NCI-H2171 treated with DMSO at 0.1 percent for 48 hours (cell line): ENCODE results near the gene TNFRSF8.

Source experiments
- DNase-seq: peaks from one replicate; lab custom pipeline; 2025; lab: John Stamatoyannopoulos, UW

The TNFRSF8 gene

DNA sequence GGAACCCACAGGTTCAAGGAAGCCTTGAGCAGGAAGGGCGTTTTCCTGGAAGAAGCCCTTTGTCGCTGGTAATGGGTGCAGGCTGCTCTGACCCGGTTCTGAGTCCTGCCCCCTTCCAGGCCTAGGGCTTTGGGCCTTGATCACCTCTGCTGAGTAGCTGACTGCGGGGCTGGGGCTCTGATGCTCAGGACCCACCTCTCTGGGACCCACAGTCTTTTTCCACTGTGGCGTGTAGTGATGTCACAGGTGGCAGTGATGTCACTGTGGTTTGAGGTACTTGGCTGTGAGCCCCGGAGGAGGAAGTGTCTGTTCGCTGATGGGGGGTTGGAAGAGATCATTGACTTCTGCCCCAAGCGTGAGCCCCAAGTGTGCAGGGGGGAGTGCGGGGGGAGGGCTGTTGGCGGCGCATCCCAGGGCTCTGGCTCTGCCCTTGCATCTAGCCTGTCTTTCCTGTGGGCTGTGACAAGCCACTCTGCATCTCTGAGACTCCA is 110.6 kb downstream of the TNFRSF8 start:
- no peak for DNase-seq

DNA sequence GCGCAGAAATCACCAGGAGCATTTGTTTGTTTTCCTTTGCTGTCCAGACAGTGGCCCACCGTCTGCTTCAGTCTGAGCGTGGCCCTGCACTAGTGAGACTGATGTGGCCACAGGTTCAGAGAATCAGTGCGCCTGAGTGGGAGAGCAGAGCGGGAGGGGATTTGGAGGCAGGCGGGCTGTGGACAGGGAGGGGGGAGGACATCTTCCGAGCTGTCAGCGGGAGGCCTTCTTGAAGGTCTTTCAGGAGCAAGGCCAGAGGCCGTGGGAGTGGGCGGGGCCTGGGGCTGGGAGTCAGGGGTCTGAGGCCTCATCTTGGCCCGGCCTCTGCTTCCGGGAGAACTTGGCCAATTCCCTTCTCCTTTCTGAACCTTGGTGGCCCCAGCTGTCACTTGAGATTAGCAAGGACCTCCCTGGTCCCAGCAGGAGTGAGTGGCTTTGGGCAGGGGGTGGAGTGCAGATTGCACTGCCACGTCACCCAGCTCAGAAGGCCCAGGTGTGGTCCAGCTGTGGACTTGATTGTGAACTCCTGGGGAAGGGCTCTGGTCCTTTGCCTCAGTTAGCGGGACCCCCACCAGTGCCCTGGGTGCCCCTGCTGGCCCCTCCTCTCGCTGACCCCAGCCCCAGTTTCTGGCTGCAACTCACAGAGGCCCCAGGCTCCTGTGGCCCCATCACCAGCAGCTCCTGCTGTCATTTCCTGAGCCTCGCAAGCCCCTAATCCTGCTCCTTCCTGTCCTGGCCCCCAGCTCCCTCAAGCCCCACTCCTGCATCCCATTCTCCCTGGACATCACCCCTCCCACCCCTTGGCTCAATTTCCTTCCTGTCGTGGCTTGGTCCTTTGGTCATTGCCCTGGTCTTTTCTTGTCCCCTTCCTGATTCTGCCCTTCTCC is 112.1 kb downstream of the TNFRSF8 start:
- DNase-seq: no peak

DNA sequence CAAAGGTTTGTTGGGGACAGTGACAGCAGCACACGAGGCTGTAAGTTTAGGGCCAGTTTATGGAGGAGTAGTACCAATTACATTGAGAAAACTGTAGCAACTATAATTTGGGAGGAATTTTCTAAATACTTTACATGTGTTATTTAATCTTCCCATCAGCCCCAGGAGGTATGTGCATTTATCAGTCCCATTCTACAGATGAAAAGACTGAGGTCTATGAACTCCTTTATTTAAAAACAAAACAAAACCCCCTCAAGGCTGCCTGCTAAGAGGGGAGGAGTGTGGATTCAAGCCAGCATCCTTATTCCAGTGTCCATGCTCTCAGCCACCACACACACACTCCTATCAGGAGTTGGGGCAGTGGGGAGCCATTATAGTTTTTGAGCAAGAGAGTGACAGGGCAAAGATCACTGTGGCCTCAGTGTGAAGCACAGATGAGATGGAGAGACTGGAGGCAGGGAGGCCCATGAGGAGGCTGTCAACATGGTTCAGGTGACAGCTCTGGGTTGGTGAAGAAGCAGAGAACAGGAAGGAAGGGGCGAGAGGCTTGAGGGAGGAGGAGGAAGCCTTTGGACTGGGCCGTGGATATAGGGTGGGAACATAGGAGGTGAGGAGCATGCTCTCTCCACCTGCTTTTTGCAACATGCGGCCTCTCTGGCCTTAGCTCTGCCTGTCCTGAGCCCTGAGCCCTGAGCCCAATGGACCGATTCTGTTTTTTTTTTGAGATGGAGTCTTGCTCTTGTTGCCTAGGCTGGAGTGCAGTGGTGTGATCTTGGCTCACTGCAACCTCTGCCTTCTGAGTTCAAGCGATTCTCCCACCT is 113.4 kb downstream of the TNFRSF8 start:
- no peak for DNase-seq

DNA sequence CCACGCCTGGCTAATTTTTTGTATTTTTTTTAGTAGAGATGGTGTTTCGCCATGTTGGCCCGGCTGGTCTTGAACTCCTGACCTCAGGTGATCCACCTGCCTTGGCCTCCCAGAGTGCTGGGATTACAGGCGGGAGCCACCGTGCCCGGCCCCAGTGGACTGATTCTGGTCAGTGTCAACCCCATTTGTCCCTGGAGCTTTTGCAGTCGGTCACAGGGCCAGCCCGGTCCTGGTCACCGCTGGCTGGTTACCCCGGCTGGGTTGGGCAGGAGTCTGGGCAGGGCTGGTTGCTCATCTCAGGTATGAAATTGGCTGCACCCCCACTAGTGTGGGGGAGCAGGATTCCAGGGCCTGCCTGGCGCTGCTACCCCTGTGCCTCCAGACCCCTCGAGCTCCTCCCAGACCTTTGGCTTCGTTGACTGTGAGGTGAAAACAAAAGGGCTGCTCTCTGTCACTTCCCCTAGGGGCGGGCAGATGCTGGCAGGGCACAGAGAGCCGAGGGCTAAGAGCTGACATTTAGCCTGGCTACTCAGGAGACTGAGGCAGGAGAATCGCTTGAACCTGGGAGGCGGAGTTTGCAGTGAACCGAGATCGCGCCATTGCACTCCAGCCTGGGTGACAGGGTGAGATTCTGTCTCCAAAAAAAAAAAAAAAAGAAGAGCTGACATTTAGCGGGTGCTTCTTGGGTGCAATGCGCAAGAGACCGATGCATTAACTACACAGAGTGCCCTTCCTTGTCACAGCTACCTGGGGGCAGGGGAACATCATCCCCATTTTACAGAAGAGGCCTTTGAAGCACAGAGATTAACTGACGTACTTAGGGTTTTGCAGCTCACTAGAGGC is 114.3 kb downstream of the TNFRSF8 start:
- no peak for DNase-seq

DNA sequence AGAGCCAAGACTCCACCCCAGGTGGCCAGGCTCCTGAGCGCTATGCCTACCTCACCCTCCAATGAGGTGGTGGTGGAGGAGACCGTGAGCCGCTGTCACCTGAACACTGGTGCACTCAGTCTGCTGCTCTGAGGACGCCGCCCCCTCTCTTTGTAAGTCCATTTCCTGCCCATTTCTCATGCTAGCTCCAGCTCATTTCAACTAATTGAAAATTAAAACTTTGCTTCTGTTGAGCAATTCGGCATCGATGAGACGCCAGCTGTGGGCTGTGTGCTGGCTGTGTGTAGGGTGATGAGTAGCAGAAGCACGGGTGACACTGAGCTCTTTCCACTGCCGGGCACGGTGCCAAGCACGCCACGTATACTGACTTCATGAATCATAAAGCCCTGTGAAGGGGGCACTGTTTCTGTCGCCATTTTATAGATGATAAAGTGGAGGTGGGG is 114.9 kb downstream of the TNFRSF8 start:
- DNase-seq: peak; percentile 33

DNA sequence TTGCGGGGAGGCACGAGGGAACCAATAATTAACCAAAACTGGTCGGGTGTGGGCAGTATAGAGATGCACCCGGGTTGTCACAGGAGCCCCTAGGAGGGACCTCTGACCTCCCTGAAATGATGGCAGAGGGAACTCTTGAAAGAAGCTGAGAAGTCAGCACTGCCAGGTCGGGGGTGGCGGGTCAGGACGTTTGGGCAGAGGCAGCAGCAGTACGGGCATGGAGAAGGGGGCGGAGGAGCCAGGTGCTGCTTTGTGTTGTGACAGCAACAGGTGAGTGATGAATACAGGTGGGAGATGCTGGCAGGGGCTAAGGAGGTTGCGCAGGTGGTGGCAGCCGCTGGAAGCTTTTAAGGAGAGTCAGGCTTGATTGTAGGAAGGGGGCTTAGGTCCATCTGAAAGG is 115.4 kb downstream of the TNFRSF8 start:
- peak; percentile 6 for DNase-seq

DNA sequence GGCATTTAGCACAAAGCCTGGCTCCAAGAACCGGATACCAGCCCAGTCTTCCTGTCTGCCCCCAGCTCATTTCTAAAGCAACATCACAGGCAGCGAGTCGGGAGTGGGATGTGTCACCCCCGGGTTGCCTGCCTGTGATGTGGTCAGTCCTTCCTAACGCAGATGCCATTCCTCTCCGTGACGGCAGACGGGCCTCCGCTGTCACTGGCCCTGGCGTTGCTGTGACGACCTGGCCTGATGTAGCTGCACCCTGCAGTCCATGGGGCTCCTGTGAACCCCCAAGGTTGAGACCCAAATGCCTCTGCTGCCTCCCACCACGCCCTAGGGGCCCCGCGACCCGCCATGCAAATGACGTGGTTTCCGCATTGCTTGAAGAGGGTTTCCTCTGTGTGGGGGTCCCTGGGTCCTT is 116.0 kb downstream of the TNFRSF8 start:
- no peak for DNase-seq

DNA sequence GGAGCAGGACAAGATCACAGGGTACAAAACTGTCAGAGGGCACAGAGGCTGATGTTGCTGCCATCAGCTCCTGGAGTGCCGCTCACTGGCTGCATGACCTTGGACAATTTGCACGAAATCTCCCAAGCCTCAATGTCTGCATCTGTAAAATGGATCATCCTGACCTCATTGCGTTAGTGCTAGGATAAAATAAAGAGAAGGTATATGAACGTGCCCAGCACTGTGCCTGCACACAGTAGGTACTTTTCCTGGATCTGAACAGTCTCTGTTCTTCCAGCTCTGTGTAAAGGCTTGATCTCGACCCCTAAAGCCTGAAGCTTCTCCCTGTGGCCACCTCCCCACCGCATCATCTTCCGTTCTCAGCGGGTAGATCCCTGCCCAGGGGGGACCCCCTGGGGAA is 116.6 kb downstream of the TNFRSF8 start:
- DNase-seq: no peak

DNA sequence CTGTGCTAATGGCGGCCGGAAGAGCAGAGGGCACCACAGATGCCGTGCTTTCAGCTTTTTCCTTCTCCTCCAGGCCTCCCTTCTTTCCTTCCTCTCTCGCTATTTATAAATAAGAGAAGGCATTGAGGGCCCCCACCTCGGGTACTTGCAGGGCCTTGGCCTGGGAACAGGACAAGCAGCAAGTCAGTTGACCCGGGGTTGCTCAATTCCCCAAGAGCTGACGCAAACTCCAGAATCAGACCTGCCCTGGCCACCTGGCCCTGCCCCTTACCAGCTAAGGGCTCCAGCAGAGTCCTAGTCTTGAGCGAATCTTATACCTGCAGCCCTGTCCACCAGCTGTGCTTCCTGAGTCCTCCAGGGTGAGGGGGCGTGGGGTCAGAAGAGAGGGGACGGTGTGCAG is 117.2 kb downstream of the TNFRSF8 start:
- DNase-seq: no peak

DNA sequence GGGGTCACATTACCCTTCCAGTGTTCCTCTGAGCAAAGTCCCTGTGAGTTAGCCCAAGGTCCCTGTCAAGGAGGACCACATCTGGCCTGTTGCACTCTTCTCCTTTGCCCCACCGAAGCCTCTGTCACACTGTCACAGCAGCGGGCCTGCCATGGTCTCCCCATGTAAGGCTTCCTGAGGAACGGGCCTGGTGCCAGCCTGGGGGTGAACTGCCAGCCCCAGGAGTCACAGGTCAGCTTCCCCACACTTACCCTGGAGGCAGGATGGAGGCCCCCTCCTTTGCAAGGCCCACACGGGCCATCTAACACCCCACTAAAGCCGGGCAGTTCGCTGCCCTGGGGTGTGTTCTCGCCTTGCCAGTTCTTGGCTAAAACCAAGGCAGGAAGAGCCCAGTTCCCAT is 117.8 kb downstream of the TNFRSF8 start:
- DNase-seq: no peak

DNA sequence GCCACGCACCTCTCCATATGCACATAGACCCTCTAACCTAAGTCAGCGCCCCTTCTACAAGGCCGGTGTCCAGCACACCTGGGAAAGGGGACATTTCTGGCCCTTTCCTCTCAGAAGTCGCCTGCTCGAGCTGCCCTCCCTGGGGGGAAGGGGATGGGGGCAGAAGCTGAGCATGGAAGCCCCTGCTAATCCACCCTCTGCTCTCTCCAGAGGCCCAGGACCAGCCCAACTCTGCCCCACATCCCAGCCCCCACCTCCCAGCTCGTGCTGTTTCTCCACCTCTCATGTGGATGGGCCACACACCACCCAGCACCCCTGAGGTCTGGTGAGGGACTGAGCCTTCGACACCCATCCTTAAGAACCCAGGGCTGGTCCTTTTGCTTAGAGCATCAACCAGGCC is 118.5 kb downstream of the TNFRSF8 start:
- DNase-seq: no peak

DNA sequence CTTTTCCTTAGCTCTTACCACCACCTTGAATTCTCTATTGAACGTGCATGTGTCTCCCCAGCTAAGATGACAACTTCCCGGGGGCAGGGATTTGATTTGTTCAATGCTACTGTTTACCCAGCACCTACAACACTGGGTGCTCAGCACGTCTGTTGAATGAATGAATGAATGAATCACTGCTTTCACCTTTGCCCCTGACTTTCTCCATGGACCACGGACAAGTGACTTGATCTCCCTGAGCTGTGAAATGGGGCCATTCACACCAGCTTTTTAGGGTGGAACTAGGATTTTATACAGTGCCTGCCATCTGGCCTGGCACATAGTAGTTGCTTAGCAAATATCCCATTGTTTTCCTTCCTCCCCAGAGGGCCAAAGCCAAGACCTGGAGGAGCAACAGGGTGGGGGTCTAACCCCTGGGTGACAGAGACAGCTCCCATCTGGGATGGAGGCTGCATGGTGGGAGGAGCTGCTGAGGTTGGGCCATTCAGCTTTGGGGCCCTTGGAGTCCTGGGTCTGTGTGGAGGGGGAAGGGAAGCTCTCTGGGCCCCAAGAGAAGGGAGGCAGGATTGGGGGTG is 119.4 kb downstream of the TNFRSF8 start:
- DNase-seq: no peak

DNA sequence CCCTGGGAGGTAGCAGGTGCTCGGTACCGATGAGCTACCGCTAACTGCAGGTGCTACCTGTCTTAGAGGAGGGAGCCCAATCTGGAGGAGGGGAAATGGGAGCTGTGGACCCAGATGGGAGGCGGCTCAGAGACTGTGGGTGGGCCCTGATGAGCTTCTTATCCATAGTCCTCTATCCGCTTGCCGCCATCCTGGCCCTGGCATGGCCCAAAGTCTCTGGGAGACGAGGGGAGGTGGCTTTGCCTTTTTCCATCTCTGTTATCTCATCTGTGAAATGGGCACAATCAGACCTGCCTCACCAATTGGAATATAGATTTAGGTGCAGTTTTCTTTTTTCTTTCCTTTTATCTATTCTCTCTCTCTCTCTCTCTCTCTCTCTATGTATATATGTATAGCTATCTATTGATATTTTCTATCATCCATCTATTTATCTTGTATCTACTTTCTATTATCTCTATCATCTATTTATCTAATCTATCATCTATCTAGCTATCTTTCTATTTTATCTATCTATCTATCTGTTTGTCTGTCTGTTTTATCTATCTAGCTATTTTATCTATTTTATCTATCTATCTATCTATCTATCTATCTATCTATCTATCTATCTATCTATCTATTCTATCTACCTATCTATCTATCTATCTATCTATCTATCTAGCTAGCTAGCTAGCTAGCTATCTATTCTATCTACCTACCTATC is 120.1 kb downstream of the TNFRSF8 start:
- no peak for DNase-seq

DNA sequence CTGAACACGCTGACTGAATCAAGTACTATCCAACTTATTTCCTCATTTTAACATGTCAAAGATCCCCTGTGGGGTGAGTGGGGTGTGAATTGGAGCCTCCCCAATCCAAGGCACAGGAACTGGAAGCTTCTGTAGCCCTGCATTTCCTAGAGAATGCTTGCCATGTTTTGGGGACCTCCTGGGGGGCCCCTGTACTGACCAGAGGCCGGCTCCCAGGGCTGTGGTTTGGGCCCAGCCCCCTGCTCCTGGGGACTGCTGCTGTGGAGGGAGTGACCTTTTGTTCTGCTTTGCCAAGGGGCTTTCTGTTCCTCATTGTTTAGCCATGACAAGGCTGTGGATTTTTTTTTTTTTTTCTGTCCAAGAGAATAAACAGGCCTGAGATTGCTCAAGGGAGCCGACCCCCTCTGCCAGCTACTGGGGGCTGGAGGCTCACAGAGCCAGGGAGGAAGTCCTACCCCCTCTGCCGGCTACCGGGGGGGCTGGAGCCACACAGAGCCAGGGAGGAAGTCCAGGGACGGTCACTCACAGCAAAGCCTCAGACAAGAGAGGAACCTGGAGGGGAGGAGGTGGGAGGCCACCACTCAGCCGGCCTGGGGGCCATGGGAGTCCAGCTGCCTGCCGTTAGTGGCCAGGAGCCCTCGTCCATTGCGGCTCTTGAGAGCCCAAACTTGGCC is 121.0 kb downstream of the TNFRSF8 start:
- no peak for DNase-seq

DNA sequence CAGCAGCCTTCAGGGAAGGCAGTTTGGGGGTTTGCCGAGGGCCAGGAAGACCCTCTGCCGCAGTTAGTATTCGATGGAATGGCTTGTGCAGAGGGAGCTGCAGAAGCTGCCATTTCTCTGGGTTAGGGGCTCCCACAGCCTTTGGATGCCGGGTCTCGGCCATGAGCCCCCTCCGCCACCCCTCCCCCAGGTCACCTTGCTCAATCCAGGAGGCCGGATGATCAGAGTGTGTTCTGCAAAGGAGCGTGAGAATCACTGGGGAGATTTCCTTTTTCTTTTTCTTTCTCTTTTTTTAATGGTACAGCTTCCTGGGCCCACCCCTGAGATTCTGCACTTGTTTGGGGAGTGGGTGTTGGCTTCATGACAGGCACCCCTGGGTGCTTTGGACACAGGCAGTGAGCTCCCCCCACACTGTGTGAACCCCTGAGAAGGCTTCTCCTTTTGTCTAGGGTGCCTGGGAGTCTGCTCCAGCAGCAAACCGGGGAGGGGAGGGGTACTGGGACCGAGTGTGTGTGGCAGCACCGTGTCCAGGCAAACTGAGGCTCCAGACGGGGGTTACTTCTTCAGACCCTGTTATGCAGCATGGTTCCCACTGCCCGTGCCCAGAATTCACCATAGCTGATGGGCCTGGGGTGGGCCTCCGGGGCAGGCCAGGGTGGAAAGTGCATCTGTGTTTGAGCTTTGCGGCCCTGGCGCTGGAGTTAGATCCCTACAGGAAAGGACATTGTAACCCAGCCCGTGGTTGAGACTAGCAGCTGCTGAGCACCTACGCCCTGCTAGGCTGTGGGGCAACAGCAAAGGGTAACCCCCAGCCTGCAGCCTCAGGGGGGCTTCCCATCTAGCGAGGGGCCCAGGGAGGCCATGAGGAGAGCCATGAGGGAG is 122.2 kb downstream of the TNFRSF8 start:
- no peak for DNase-seq

DNA sequence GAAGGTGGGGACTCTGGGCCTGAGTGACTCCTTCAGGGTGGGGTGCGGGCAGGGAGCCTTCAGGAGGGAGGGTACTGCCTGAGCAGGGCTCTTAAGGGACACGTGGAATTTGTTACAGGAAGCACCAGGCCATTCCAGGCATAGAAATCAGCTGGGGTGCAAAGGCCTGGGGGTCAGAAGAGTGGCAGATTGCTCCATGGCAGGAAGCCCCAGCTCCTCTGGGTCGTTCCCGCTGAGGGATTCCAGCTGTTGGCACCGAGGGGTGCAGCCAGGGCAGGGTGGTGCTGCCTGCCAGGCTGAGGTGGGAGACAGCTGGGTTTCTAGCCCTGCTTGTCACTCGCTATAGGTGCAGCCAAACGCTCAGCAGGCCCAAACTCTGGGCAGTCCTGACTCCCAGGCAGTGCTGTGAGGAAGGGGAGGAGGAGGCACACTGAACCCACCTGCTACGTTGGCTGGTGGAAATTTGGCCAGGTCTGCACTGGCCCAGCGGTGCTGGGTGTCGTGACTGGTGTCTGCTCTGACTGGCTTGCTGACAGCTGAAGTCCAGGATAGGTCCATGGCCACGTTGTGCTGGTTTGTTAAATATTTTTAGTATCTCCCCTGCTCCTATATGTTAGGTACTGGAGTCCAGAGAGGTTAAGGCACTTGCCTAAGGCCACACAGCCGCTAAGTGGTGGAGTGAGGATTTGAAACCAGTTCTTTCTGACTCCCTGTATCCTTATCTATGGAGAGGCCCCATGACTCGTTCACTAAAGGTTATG is 123.0 kb downstream of the TNFRSF8 start:
- no peak for DNase-seq

DNA sequence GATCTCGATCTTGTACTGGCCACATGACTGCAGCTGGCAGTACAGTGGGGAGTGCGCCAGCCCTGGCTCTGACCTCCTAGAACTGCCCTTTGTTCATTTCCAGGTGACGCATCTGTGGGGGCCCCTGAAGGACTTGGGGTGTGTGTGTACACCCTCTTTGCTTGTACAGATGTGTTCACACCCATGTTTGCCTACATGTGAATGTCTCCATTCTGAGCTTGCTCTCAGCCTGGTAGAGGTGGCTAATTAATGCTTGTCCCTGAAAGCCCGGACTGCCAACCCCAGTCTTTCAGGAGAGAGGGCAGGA is 123.5 kb downstream of the TNFRSF8 start:
- no peak for DNase-seq

DNA sequence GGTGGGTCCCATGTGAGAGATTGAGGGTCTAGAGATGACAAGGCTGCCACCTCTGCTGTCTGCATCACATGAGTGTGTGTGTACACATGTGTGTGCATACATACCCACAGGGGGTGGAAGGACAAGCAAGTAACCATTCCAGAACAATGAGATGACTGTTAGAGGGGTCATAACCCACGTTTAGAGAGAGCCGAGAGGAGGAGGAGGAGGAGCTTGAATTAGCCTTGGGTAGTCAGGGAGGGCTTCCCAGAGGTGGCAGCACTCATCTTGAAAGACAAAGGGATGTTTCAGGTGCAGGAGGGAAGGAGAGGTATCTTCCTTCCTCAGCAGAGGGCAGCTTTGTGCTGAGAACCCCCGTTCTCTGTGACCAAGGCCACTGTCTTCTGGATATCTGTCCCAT is 125.0 kb downstream of the TNFRSF8 start:
- no peak for DNase-seq
